Body of pancreas (tissue), 4 donors: ENCODE results near the gene ADGRG3. TPM values are rescaled to one million over a fixed set of nuclear protein-coding genes. Genes with fewer than 3 reads are reported as not detected.

Source experiments
- ATAC-seq: fragments of 150-250 bp; one replicate; pipeline ENCODE4 v1.9.1; 2016
- DNase-seq, 4 donors: peaks; one replicate each; pipeline ENCODE4 v3.0.0-alpha.2; 2019
- H3K27ac ChIP-seq, 4 donors: fragments of 200-600 bp; sonication (generic); 1 replicate in 3 of 4; 2 replicates in 1 of 4; pipeline versions ENCODE4 v1.5.1 to v1.6.1; 2016 to 2019; ENCODE audit warnings: mild to moderate bottlenecking in 1 of 4, mixed read lengths in 1 of 4, moderate library complexity in 1 of 4
- H3K27me3 ChIP-seq, 2 donors: fragments of 200-600 bp; sonication (generic); one replicate each; pipeline ENCODE4 v1.6.0; 2016; ENCODE audit warnings: mild to moderate bottlenecking in 1 of 2
- H3K36me3 ChIP-seq, 2 donors: fragments of 200-600 bp; sonication (generic); replicated peaks in 1 of 2; 2 replicates each; pipeline ENCODE4 v1.5.1; 2016; ENCODE audit warnings: low read depth in 2 of 2; ENCODE audit not compliant: insufficient read depth in 1 of 2
- H3K4me1 ChIP-seq: fragments of 200-600 bp; sonication (generic); one replicate; pipeline ENCODE4 v1.6.0; 2016
- H3K4me3 ChIP-seq, 2 donors: fragments of 200-600 bp; sonication (generic); 1 replicate in 1 of 2; 2 replicates in 1 of 2; pipeline ENCODE4 v1.5.1; 2016 to 2019
- H3K9me3 ChIP-seq, 3 donors: fragments of 200-600 bp; sonication (generic); 1 replicate in 2 of 3; 2 replicates in 1 of 3; pipeline ENCODE4 v1.5.1; 2016
- CTCF ChIP-seq, 7 experiments: fragments of 450-650 bp in 4 of 7; fragments of 200-600 bp in 3 of 7; sonication (generic) in 3 of 7; IDR thresholded peaks; one replicate each; pipeline ENCODE4 v1.5.1; 2016 to 2019; ENCODE audit warnings: antibody characterized with exemption in 7 of 7
- POLR2A ChIP-seq, 3 donors: fragments of 450-650 bp; IDR thresholded peaks; one replicate each; pipeline ENCODE4 v1.6.1; 2016; ENCODE audit warnings: antibody characterized with exemption in 3 of 3, mild to moderate bottlenecking in 2 of 3
- WGBS, 2 donors: methylation state at CpG; one replicate each; pipeline ENCODE4 v1.1.5; 2017; 5-methylcytosine and 5-hydroxymethylcytosine counted together
- intact Hi-C: fragments of 100-400 bp; cut with DNase I; formaldehyde crosslinking; loops from one replicate; pipeline ENCODE4 v1.15.1; 2023
- total RNA-seq, 2 donors: library from RNA; depleted of rRNA; stranded (reverse); fragments of >200 nt; gene quantifications; one replicate each; pipeline ENCODE4 v1.1.0, GENCODE V29; 2016

Gene ADGRG3
- total RNA-seq, 2 donors from 2014 or later = 2.0 to 6.0 TPM

- Histone ChIP-seq H3K4me3 (no peak overlapping the region), H3K36me3 (peaks cover 0 to 30% of the 10 kb centered on the region in 2 donors), H3K9me3 (no peaks in the 10 kb centered on the region), H3K4me1 (no peaks in the 10 kb centered on the region), H3K27ac (no peak overlapping the region), H3K27me3 (no peaks in the 10 kb centered on the region)
- WGBS, 2 donors = 83 to 86% methylated on average over 10 of the region's 10 CpGs
- ATAC-seq (no peak), DNase-seq (no peak)
- intact Hi-C loops = no loop called here
- TF ChIP-seq POLR2A (IDR thresholded peaks at IDR 0.05) (no peak), CTCF (IDR thresholded peaks at IDR 0.05) (no peak)
Measured at GRCh38 chr16:57658130-57658877, 9.8 kb upstream of the ADGRG3 start.

- 84% methylated on average over 7 to 19 of the region's 19 CpGs for WGBS, 2 donors
- no peak overlapping the region for H3K4me3 ChIP-seq
- no peak for ATAC-seq
- no peaks in the 10 kb centered on the region for H3K27me3 ChIP-seq
- no peak for DNase-seq
- no peaks in the 10 kb centered on the region for H3K9me3 ChIP-seq
- no peaks in the 10 kb centered on the region for H3K4me1 ChIP-seq
- no peak overlapping the region for H3K27ac ChIP-seq
- peaks cover 6 to 35% of the 10 kb centered on the region in 2 donors for H3K36me3 ChIP-seq
- intact Hi-C loops = no loop called here
- TF ChIP-seq CTCF (IDR thresholded peaks at IDR 0.05) (no peak), POLR2A (IDR thresholded peaks at IDR 0.05) (no peak)
Measured at GRCh38 chr16:57658878-57659674, 9.0 kb upstream of the ADGRG3 start.

- Histone ChIP-seq H3K9me3 (no peaks in the 10 kb centered on the region), H3K4me1 (no peaks in the 10 kb centered on the region), H3K27ac (no peak overlapping the region), H3K27me3 (no peaks in the 10 kb centered on the region), H3K36me3 (peaks cover 6 to 40% of the 10 kb centered on the region in 2 donors), H3K4me3 (no peak overlapping the region)
- TF ChIP-seq CTCF (IDR thresholded peaks at IDR 0.05) (no peak), POLR2A (IDR thresholded peaks at IDR 0.05) (no peak)
- intact Hi-C loops = no loop called here
- no peak for DNase-seq
- 88 to 94% methylated on average over 7 to 11 of the region's 11 CpGs for WGBS, 2 donors
- ATAC-seq = no peak
Measured at GRCh38 chr16:57660715-57661463, 7.2 kb upstream of the ADGRG3 start.

- Histone ChIP-seq H3K4me3 (no peak overlapping the region), H3K9me3 (no peaks in the 10 kb centered on the region), H3K27me3 (no peaks in the 10 kb centered on the region), H3K27ac (no peak overlapping the region), H3K4me1 (no peaks in the 10 kb centered on the region), H3K36me3 (peaks cover 6 to 40% of the 10 kb centered on the region in 2 donors)
- no peak for TF ChIP-seq POLR2A (IDR thresholded peaks at IDR 0.05)
- TF ChIP-seq CTCF (IDR thresholded peaks at IDR 0.05) = no peak
- WGBS, 2 donors = 66 to 86% methylated on average over 6 to 7 of the region's 7 CpGs
- ATAC-seq (no peak), DNase-seq (no peak)
- intact Hi-C loops = no loop called here
Measured at GRCh38 chr16:57661510-57661909, 6.6 kb upstream of the ADGRG3 start.
